ENCODE results near the gene BICDL2. TPM values are rescaled to one million over a fixed set of nuclear protein-coding genes. Genes with fewer than 3 reads are reported as not detected.

The BICDL2 gene
- total and polyA plus RNA-seq, 9 of the 15 experiments (the other 6 are each of a cell fraction or from before 2014, with no cell fraction given), result 0.09 to 0.28 (median 0.09) TPM; not detected in 6

- TF ChIP-seq ZNF318 (IDR thresholded peaks at IDR 0.05; ENCODE audit: borderline replicate concordance in 1 of 2, low read depth in 1 of 2), result no peak
- peak; percentile 56; the same call in 1 of the 2 replicates for TF ChIP-seq ZNF384 (IDR thresholded peaks at IDR 0.05; ENCODE audit: low read depth, low read length)
- no peak for TF ChIP-seq CAMTA2 (CRISPR knock-in tag; conservative IDR thresholded peaks at IDR 0.05)
- no peak for TF ChIP-seq ZFP30 (CRISPR knock-in tag; IDR thresholded peaks at IDR 0.05; ENCODE audit: borderline replicate concordance)
- peak; percentile 82 for TF ChIP-seq HES1 (IDR thresholded peaks at IDR 0.05; ENCODE audit: low read depth)
- no peak for TF ChIP-seq MAFG (tag; conservative IDR thresholded peaks at IDR 0.05)
- no peak for TF ChIP-seq ZNF830 (CRISPR knock-in tag; IDR thresholded peaks at IDR 0.05)
- no peak for TF ChIP-seq IRF2 (CRISPR knock-in tag; IDR thresholded peaks at IDR 0.05)
- no peak for TF ChIP-seq ARID3B (CRISPR knock-in tag; IDR thresholded peaks at IDR 0.05; ENCODE audit: borderline replicate concordance)
- TF ChIP-seq CBX2 (IDR thresholded peaks at IDR 0.05; ENCODE audit: insufficient read depth, low read length, poor library complexity, severe bottlenecking), result no peak
- TF ChIP-seq SMARCA5 (IDR thresholded peaks at IDR 0.05), result no peak
- no peak for TF ChIP-seq ARID1B (IDR thresholded peaks at IDR 0.05)
- peak; percentile 95 for TF ChIP-seq POLR2A (conservative IDR thresholded peaks at IDR 0.05)
- TF ChIP-seq PTBP1 (IDR thresholded peaks at IDR 0.05; ENCODE audit: low read depth, low read length), result 0 out of 2 replicates have a peak, but pooled peaks have one; percentile 35
- TF ChIP-seq ZNF57 (CRISPR knock-in tag; IDR thresholded peaks at IDR 0.05), result no peak
- TF ChIP-seq ZBTB8A (IDR thresholded peaks at IDR 0.05; ENCODE audit: partially characterized antibody), result no peak
- peak; percentile 11; the same call in 1 of the 2 replicates for TF ChIP-seq NFIC (IDR thresholded peaks at IDR 0.05)
- TF ChIP-seq ZNF121 (CRISPR knock-in tag; conservative IDR thresholded peaks at IDR 0.05), result no peak
- TF ChIP-seq PTTG1 (tag; IDR thresholded peaks at IDR 0.05; ENCODE audit: low read depth), result no peak
Observed at GRCh38 chr16:3023669-3024478, 12.9 kb downstream of the BICDL2 start, which contains the start of the genes HCFC1R1 and THOC6 (continued).

All from K562 (cell line).